Neuronal stem cell (in vitro differentiated cells): ENCODE measurements around the gene EFCAB7.

Experiments
- DNase-seq: peaks from one replicate; pipeline ENCODE4 v3.0.0-alpha.2; 2013; ENCODE audit warnings: low spot score
- H2AFZ ChIP-seq: one replicate; pipeline ENCODE4 v1.6.1; 2013; ENCODE audit warnings: mild to moderate bottlenecking, low read length, inconsistent platforms
- H2AK5ac ChIP-seq: 2 replicates; pipeline ENCODE4 v1.6.1; 2013; ENCODE audit warnings: low read depth, mild to moderate bottlenecking, inconsistent platforms, low read length, moderate library complexity, mixed read lengths
- H2BK120ac ChIP-seq: 2 replicates; pipeline ENCODE4 v1.6.1; 2013; ENCODE audit warnings: low read depth, mild to moderate bottlenecking, inconsistent platforms, low read length, moderate library complexity, mixed read lengths
- H2BK12ac ChIP-seq: one replicate; pipeline ENCODE4 v1.6.1; 2013; ENCODE audit warnings: low read length, inconsistent platforms
- H2BK15ac ChIP-seq: 2 replicates; pipeline ENCODE4 v1.6.1; 2013; ENCODE audit warnings: mild to moderate bottlenecking, low read length, inconsistent platforms, mixed read lengths
- H2BK5ac ChIP-seq: one replicate; pipeline ENCODE4 v1.6.1; 2013; ENCODE audit warnings: inconsistent platforms, mild to moderate bottlenecking, low read length, moderate library complexity
- H3K14ac ChIP-seq: one replicate; pipeline ENCODE4 v1.6.1; 2013; ENCODE audit warnings: low read length, inconsistent platforms
- H3K18ac ChIP-seq: 2 replicates; pipeline ENCODE4 v1.6.1; 2013; ENCODE audit warnings: low read length, inconsistent platforms
- H3K23ac ChIP-seq: 2 replicates; pipeline ENCODE4 v1.6.1; 2013; ENCODE audit warnings: low read depth, mild to moderate bottlenecking, mixed read lengths, low read length, inconsistent platforms; ENCODE audit not compliant: poor library complexity
- H3K27ac ChIP-seq: replicated peaks from 3 replicates; pipeline ENCODE4 v1.5.1; 2013; ENCODE audit warnings: low read length, inconsistent platforms
- H3K27me3 ChIP-seq, 3 experiments: 2 replicates each; pipeline ENCODE4 v1.6.1; 2013; ENCODE audit warnings: low read length in 3 of 3, mild to moderate bottlenecking in 2 of 3, inconsistent platforms in 1 of 3, low read depth in 1 of 3, mixed read lengths in 1 of 3, moderate library complexity in 1 of 3; ENCODE audit not compliant: control insufficient read depth in 3 of 3, insufficient read depth in 3 of 3
- H3K36me3 ChIP-seq, 2 donors: replicated peaks in 1 of 2; 2 replicates each; pipeline ENCODE4 v1.6.1; 2013; ENCODE audit warnings: low read length in 2 of 2; ENCODE audit not compliant: control insufficient read depth in 2 of 2, insufficient read depth in 2 of 2
- H3K4ac ChIP-seq: 2 replicates; pipeline ENCODE4 v1.6.1; 2013; ENCODE audit warnings: inconsistent platforms, mild to moderate bottlenecking, low read length, moderate library complexity
- H3K4me1 ChIP-seq, 2 donors: 1 replicate in 1 of 2; 2 replicates in 1 of 2; pipeline ENCODE4 v1.6.1; 2013; ENCODE audit warnings: low read length in 2 of 2, low read depth in 1 of 2; ENCODE audit not compliant: control insufficient read depth in 2 of 2, insufficient read depth in 1 of 2
- H3K4me2 ChIP-seq: one replicate; pipeline ENCODE4 v1.6.1; 2013; ENCODE audit warnings: mild to moderate bottlenecking, low read length, inconsistent platforms; ENCODE audit not compliant: insufficient read depth, poor library complexity, severe bottlenecking
- H3K4me3 ChIP-seq, 2 donors: 2 replicates each; pipeline ENCODE4 v1.5.1; 2013; ENCODE audit warnings: low read length in 2 of 2, mild to moderate bottlenecking in 2 of 2, inconsistent platforms in 1 of 2, moderate library complexity in 1 of 2
- H3K79me1 ChIP-seq: one replicate; pipeline ENCODE4 v1.6.1; 2013; ENCODE audit warnings: low read depth, mild to moderate bottlenecking, inconsistent platforms, low read length, moderate library complexity
- H3K9ac ChIP-seq: one replicate; pipeline ENCODE4 v1.6.1; 2013; ENCODE audit warnings: mild to moderate bottlenecking, low read depth, low read length, inconsistent platforms; ENCODE audit not compliant: poor library complexity
- H3K9me3 ChIP-seq, 2 donors: replicated peaks in 1 of 2; 2 replicates each; pipeline versions ENCODE3 to v1.6.1; 2013; ENCODE audit warnings: low read length in 2 of 2, mild to moderate bottlenecking in 2 of 2, inconsistent platforms in 1 of 2, low read depth in 1 of 2, mixed read lengths in 1 of 2, moderate library complexity in 1 of 2; ENCODE audit not compliant: control insufficient read depth in 2 of 2, insufficient read depth in 1 of 2
- H4K8ac ChIP-seq: one replicate; pipeline ENCODE4 v1.6.1; 2013; ENCODE audit warnings: low read depth, mild to moderate bottlenecking, inconsistent platforms, low read length, moderate library complexity
- H4K91ac ChIP-seq: one replicate; pipeline ENCODE4 v1.6.1; 2013; ENCODE audit warnings: low read length, low read depth, mild to moderate bottlenecking, inconsistent platforms; ENCODE audit not compliant: poor library complexity
- WGBS, 2 donors: extraction: QIAGEN DNeasy Blood & Tissue Kit; methylation state at CpG; one replicate each; pipeline ENCODE4 v1.1.7; 2013; ENCODE audit warnings: missing lambda C conversion rate in 2 of 2, mixed read lengths in 1 of 2; ENCODE audit not compliant: insufficient read length in 2 of 2, insufficient replicate concordance in 1 of 2; ENCODE audit errors: extremely low coverage in 2 of 2; 5-methylcytosine and 5-hydroxymethylcytosine counted together

Gene EFCAB7

GRCh38 chr1:63516629-63517028 lies 6.7 kb upstream of the EFCAB7 start:
- Histone ChIP-seq H2BK5ac (no peak overlapping the region), H3K79me1 (peaks cover 2% of the 10 kb centered on the region), H3K23ac (no peak overlapping the region), H3K27ac (no peak overlapping the region), H2BK12ac (no peak overlapping the region), H3K4me1 (peaks cover 0 to 2% of the 10 kb centered on the region in 2 donors), H3K18ac (no peak overlapping the region), H3K9ac (no peak overlapping the region), H3K9me3 (peaks cover 1 to 26% of the 10 kb centered on the region in 2 donors), H3K36me3 (peaks cover 0 to 12% of the 10 kb centered on the region in 2 donors), H4K8ac (no peak overlapping the region), H2AFZ (no peak overlapping the region), H3K27me3 (no peaks in the 10 kb centered on the region), H2BK120ac (no peak overlapping the region), H3K14ac (no peak overlapping the region), H4K91ac (no peak overlapping the region), H3K4ac (no peak overlapping the region), H2AK5ac (no peak overlapping the region), H3K4me2 (no peak overlapping the region), H3K4me3 (no peak overlapping the region), H2BK15ac (no peak overlapping the region)
- no CpG with 5 or more reads among the region's 2 CpGs for WGBS, 2 donors
- no peak for DNase-seq

GRCh38 chr1:63523738-63524137 lies 413 bp downstream of the EFCAB7 start:
- H3K4me3 ChIP-seq, result peak overlapping the region; percentile 75 to 81

GRCh38 chr1:63524201-63524600 lies 876 bp downstream of the EFCAB7 start:
- H3K27ac ChIP-seq, result no peak overlapping the region
- H2AK5ac ChIP-seq, result no peak overlapping the region
- DNase-seq, result no peak

More at GRCh38 chr1:63523738-63524137, 413 bp downstream of the EFCAB7 start:
- no peaks in the 10 kb centered on the region for H3K9me3 ChIP-seq
- no peak overlapping the region for H3K14ac ChIP-seq
- no peak overlapping the region for H3K23ac ChIP-seq
- H3K18ac ChIP-seq, result no peak overlapping the region
- no CpG with 5 or more reads among the region's 11 CpGs for WGBS, 2 donors
- H3K4me1 ChIP-seq, result peaks cover 0 to 12% of the 10 kb centered on the region in 2 donors
- H3K36me3 ChIP-seq, result peaks cover 0 to 15% of the 10 kb centered on the region in 2 donors
- H2AFZ ChIP-seq, result peak overlapping the region; percentile 85
- H2BK12ac ChIP-seq, result no peak overlapping the region
- H3K4ac ChIP-seq, result no peak overlapping the region
- no peak overlapping the region for H2BK15ac ChIP-seq
- no peak overlapping the region for H2BK5ac ChIP-seq
- peak overlapping the region; percentile 72 for H3K4me2 ChIP-seq
- H3K79me1 ChIP-seq, result peaks cover 2% of the 10 kb centered on the region
- no peak overlapping the region for H3K9ac ChIP-seq
- no peak overlapping the region for H2AK5ac ChIP-seq
- no peaks in the 10 kb centered on the region for H3K27me3 ChIP-seq
- H4K91ac ChIP-seq, result no peak overlapping the region
- H4K8ac ChIP-seq, result no peak overlapping the region
- no peak overlapping the region for H2BK120ac ChIP-seq
- DNase-seq, result no peak
- H3K27ac ChIP-seq, result peak overlapping the region; percentile 69

GRCh38 chr1:63532727-63533126 lies 9.4 kb downstream of the EFCAB7 start:
- no peak overlapping the region for H3K14ac ChIP-seq
- H3K27ac ChIP-seq, result no peak overlapping the region
- H3K9ac ChIP-seq, result no peak overlapping the region
- no peak overlapping the region for H2AK5ac ChIP-seq
- H2AFZ ChIP-seq, result no peak overlapping the region
- H2BK12ac ChIP-seq, result no peak overlapping the region
- H2BK5ac ChIP-seq, result no peak overlapping the region
- H3K27me3 ChIP-seq, result no peaks in the 10 kb centered on the region
- no peak overlapping the region for H3K18ac ChIP-seq
- H4K91ac ChIP-seq, result no peak overlapping the region
- no peak overlapping the region for H3K4me3 ChIP-seq
- no CpG with 5 or more reads among the region's 1 CpG for WGBS, 2 donors
- H4K8ac ChIP-seq, result no peak overlapping the region
- H3K79me1 ChIP-seq, result no peaks in the 10 kb centered on the region
- no peaks in the 10 kb centered on the region for H3K9me3 ChIP-seq
- no peak overlapping the region for H2BK15ac ChIP-seq
- H3K4me1 ChIP-seq, result no peaks in the 10 kb centered on the region
- no peak overlapping the region for H3K4me2 ChIP-seq
- H3K23ac ChIP-seq, result no peak overlapping the region
- no peak overlapping the region for H2BK120ac ChIP-seq
- DNase-seq, result no peak
- peaks cover 0 to 40% of the 10 kb centered on the region in 2 donors for H3K36me3 ChIP-seq
- no peak overlapping the region for H3K4ac ChIP-seq

More at GRCh38 chr1:63524201-63524600, 876 bp downstream of the EFCAB7 start:
- peak overlapping the region in 1 of 2 donors; percentile 75 for H3K4me3 ChIP-seq
- no peak overlapping the region for H3K14ac ChIP-seq
- peaks cover 0 to 15% of the 10 kb centered on the region in 2 donors for H3K36me3 ChIP-seq
- H3K18ac ChIP-seq, result no peak overlapping the region
- no peak overlapping the region for H3K9ac ChIP-seq
- no peak overlapping the region for H4K8ac ChIP-seq
- no peak overlapping the region for H3K23ac ChIP-seq
- no peaks in the 10 kb centered on the region for H3K27me3 ChIP-seq
- H2BK5ac ChIP-seq, result no peak overlapping the region
- peaks cover 0 to 12% of the 10 kb centered on the region in 2 donors for H3K4me1 ChIP-seq
- H2BK12ac ChIP-seq, result no peak overlapping the region
- no peak overlapping the region for H3K4ac ChIP-seq
- no peak overlapping the region for H2BK120ac ChIP-seq
- WGBS, 2 donors, result no CpG with 5 or more reads among the region's 3 CpGs
- H2AFZ ChIP-seq, result peak overlapping the region; percentile 85
- H3K79me1 ChIP-seq, result peaks cover 2% of the 10 kb centered on the region
- H3K4me2 ChIP-seq, result no peak overlapping the region
- no peaks in the 10 kb centered on the region for H3K9me3 ChIP-seq
- H4K91ac ChIP-seq, result no peak overlapping the region
- no peak overlapping the region for H2BK15ac ChIP-seq
